Uterus (tissue), 2 donors: ENCODE data around the gene TAMALIN.

Experiments used
- POLR2A ChIP-seq, 2 donors: fragments of 450-650 bp; IDR thresholded peaks; one replicate each; pipeline ENCODE4 v1.6.1; 2016; ENCODE audit warnings: antibody characterized with exemption in 2 of 2, mild to moderate bottlenecking in 1 of 2, moderate library complexity in 1 of 2
- TF ChIP-seq, protein P1 (sequence below), 4 experiments: fragments of 200-600 bp in 2 of 4; fragments of 450-650 bp in 2 of 4; sonication (generic) in 2 of 4; IDR thresholded peaks; one replicate each; pipeline ENCODE4 v1.5.1; 2016 to 2019; ENCODE audit warnings: antibody characterized with exemption in 4 of 4, mild to moderate bottlenecking in 2 of 4, moderate library complexity in 1 of 4

DNA sequence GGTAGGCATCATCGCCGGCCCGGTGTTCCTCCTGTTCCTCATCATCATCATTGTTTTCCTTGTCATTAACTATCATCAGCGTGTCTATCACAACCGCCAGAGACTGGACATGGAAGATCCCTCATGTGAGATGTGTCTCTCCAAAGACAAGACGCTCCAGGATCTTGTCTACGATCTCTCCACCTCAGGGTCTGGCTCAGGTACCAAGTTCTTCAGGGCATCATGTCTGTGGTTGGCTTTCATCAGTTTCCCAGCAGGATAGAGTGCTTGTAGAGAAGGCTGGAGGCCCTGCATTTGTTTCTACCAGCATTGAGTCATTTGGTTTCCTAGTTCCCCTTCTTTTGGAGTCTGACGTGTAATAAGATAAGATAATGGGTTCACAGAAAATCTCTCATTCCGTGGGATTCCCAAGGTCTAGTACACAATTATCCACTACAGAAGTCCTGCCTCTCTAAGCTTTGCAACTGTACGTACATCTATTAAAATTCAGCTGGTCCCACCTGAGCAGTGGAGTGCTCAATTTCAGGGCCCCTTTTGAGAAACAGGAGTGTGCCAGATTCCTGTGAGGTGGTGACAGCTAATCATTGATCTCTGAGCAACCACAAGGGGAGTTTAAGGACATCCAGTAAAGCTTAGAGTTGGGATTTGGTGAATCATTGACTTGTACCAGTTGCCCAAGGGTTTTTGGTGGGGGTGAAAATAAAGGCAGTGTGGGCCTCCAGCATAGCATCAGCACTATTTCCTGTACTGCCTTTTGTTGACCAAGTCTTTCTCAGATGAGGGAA is 30.2 kb upstream of the TAMALIN start:
- TF ChIP-seq, protein P1, sequence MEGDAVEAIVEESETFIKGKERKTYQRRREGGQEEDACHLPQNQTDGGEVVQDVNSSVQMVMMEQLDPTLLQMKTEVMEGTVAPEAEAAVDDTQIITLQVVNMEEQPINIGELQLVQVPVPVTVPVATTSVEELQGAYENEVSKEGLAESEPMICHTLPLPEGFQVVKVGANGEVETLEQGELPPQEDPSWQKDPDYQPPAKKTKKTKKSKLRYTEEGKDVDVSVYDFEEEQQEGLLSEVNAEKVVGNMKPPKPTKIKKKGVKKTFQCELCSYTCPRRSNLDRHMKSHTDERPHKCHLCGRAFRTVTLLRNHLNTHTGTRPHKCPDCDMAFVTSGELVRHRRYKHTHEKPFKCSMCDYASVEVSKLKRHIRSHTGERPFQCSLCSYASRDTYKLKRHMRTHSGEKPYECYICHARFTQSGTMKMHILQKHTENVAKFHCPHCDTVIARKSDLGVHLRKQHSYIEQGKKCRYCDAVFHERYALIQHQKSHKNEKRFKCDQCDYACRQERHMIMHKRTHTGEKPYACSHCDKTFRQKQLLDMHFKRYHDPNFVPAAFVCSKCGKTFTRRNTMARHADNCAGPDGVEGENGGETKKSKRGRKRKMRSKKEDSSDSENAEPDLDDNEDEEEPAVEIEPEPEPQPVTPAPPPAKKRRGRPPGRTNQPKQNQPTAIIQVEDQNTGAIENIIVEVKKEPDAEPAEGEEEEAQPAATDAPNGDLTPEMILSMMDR (IDR thresholded peaks at IDR 0.05): no peak
- TF ChIP-seq POLR2A (IDR thresholded peaks at IDR 0.05): no peak
